HepG2 (cell line): ENCODE measurements around the gene VAMP2. TPM values are rescaled to one million over a fixed set of nuclear protein-coding genes. Genes with fewer than 3 reads are reported as not detected.

ENCODE experiments used
- ZC3H13 ChIP-seq: sonication (generic); formaldehyde crosslinking; IDR thresholded peaks from 2 replicates; pipeline ENCODE4 v1.8.1; 2023; ENCODE audit warnings: mild to moderate bottlenecking, missing genetic modification reagents, moderate library complexity
- polyA plus RNA-seq, 8 experiments: library from polyadenylated mRNA; depleted of rRNA in 3 of 8; stranded (reverse) in 7 of 8; unstranded in 1 of 8; fragments of >200 nt; fragmentation: Illumina TruSeq in 4 of 8; extraction: Trizol in 4 of 8; gene quantifications; 2 replicates each; pipeline versions ENCODE4 v1.2.1 to v1.2.3, GENCODE V29; 2011 to 2016; ENCODE audit warnings: low read depth in 4 of 8, missing spikeins in 1 of 8, mixed read lengths in 1 of 8; ENCODE audit not compliant: insufficient read depth in 1 of 8
- total RNA-seq, 5 experiments: library from RNA; depleted of rRNA; stranded (reverse); fragments of >200 nt; fragmentation: Illumina TruSeq; extraction: Trizol; gene quantifications; 2 replicates each; pipeline ENCODE4 v1.2.3, GENCODE V29; 2016; ENCODE audit warnings: low read depth in 1 of 5
- TF ChIP-seq, protein P1 (sequence below): sonication (generic); formaldehyde crosslinking; IDR thresholded peaks from 2 replicates; pipeline ENCODE4 v1.5.0; 2020; ENCODE audit warnings: mild to moderate bottlenecking, missing genetic modification reagents, borderline replicate concordance

VAMP2 gene
- total and polyA plus RNA-seq, 2 of the 13 experiments (the other 11 are each of a cell fraction or from before 2014, with no cell fraction given), result 3.9 to 17.2 TPM

DNA sequence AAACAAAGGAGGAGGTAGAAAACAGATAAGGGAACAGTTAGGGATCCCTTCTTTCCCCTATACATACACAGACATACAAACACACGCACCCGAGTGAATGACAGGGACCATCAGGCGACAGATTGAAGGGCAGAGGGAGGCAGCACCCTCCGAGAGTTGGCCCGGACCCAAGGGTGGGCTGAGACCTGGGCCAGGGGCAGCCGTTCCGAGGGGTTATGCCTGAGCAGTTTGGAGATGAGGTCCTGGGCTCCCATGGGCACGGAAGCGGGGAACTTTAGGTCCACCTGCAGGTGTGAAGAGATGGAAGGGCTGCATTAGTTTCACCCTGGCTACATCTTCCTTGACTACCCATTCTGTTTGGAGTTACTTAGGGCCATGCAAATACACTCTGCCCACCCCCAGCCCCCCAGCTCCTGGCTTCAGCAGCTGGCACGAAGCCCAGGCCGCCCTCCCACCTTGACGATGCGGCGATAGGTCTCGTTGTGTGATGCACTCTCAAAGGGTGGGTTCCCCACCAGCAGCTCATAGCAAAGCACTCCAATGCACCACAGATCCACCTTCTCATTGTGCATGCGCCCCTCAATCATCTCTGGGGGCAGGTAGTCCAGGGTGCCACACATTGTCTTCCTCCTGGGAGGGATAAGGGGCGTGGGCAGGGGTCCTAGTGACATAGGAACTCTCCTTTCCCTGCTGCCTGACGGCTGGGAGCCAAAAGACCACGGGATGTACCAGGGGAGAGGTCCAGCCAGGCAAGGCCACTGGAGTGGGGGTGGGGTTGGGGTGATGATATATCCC lies 42.2 kb upstream of the VAMP2 start (continued):
- TF ChIP-seq, protein P1, sequence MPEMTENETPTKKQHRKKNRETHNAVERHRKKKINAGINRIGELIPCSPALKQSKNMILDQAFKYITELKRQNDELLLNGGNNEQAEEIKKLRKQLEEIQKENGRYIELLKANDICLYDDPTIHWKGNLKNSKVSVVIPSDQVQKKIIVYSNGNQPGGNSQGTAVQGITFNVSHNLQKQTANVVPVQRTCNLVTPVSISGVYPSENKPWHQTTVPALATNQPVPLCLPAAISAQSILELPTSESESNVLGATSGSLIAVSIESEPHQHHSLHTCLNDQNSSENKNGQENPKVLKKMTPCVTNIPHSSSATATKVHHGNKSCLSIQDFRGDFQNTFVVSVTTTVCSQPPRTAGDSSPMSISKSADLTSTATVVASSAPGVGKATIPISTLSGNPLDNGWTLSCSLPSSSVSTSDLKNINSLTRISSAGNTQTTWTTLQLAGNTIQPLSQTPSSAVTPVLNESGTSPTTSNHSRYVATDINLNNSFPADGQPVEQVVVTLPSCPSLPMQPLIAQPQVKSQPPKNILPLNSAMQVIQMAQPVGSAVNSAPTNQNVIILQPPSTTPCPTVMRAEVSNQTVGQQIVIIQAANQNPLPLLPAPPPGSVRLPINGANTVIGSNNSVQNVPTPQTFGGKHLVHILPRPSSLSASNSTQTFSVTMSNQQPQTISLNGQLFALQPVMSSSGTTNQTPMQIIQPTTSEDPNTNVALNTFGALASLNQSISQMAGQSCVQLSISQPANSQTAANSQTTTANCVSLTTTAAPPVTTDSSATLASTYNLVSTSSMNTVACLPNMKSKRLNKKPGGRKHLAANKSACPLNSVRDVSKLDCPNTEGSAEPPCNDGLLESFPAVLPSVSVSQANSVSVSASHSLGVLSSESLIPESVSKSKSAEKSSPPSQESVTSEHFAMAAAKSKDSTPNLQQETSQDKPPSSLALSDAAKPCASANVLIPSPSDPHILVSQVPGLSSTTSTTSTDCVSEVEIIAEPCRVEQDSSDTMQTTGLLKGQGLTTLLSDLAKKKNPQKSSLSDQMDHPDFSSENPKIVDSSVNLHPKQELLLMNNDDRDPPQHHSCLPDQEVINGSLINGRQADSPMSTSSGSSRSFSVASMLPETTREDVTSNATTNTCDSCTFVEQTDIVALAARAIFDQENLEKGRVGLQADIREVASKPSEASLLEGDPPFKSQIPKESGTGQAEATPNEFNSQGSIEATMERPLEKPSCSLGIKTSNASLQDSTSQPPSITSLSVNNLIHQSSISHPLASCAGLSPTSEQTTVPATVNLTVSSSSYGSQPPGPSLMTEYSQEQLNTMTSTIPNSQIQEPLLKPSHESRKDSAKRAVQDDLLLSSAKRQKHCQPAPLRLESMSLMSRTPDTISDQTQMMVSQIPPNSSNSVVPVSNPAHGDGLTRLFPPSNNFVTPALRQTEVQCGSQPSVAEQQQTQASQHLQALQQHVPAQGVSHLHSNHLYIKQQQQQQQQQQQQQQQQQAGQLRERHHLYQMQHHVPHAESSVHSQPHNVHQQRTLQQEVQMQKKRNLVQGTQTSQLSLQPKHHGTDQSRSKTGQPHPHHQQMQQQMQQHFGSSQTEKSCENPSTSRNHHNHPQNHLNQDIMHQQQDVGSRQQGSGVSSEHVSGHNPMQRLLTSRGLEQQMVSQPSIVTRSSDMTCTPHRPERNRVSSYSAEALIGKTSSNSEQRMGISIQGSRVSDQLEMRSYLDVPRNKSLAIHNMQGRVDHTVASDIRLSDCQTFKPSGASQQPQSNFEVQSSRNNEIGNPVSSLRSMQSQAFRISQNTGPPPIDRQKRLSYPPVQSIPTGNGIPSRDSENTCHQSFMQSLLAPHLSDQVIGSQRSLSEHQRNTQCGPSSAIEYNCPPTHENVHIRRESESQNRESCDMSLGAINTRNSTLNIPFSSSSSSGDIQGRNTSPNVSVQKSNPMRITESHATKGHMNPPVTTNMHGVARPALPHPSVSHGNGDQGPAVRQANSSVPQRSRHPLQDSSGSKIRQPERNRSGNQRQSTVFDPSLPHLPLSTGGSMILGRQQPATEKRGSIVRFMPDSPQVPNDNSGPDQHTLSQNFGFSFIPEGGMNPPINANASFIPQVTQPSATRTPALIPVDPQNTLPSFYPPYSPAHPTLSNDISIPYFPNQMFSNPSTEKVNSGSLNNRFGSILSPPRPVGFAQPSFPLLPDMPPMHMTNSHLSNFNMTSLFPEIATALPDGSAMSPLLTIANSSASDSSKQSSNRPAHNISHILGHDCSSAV, result no peak
- 0 out of 2 replicates have a peak, but pooled peaks have one; percentile 45 for TF ChIP-seq ZC3H13
